Measurements from ENCODE around the gene GLTPD2. TPM values are rescaled to one million over a fixed set of nuclear protein-coding genes. Genes with fewer than 3 reads are reported as not detected.

Gene GLTPD2
- total RNA-seq, 1 experiment from 2014 or later, result 15.6 TPM

GRCh38 chr17:4766201-4766600 is 22.6 kb upstream of the GLTPD2 start:
- no peaks in the 10 kb centered on the region for H3K36me3 ChIP-seq (ENCODE audit: control insufficient read depth, insufficient read depth, low read length)
- intact Hi-C loops (cut with micrococcal nuclease; ENCODE audit: unreplicated experiment), result no loop called here
- Mint-ChIP-seq H3K27me3 (ENCODE audit: insufficient read depth, unreplicated experiment) (no peaks in the 10 kb centered on the region), H3K4me3 (ENCODE audit: unreplicated experiment) (no peak overlapping the region), H3K36me3 (ENCODE audit: insufficient read depth, unreplicated experiment) (no peaks in the 10 kb centered on the region), H3K27ac (ENCODE audit: unreplicated experiment) (no peak overlapping the region), H3K4me1 (ENCODE audit: low read depth, unreplicated experiment) (no peaks in the 10 kb centered on the region), H3K9me3 (ENCODE audit: unreplicated experiment) (no peaks in the 10 kb centered on the region)
- no peaks in the 10 kb centered on the region for H3K27me3 ChIP-seq (replicated peaks; ENCODE audit: control insufficient read depth, insufficient read depth, low read length)
- H3K4me1 ChIP-seq, result peaks cover 2% of the 10 kb centered on the region
- ChIA-PET POLR2A (no interaction called here), CTCF (no interaction called here)
- DNase-seq, result no peak
- TF ChIP-seq CTCF (IDR thresholded peaks at IDR 0.05; ENCODE audit: insufficient read depth in 1 of 2, low read depth in 1 of 2, low read length in 1 of 2, severe bottlenecking in 1 of 2, unreplicated experiment in 1 of 2), result no peak
- BruUV-seq (replicated peaks), result no TSS peak
- no peak overlapping the region for H3K4me3 ChIP-seq (ENCODE audit: low read depth, low read length)
- H3K9me3 ChIP-seq, result no peaks in the 10 kb centered on the region

GRCh38 chr17:4766723-4767122 is 22.0 kb upstream of the GLTPD2 start:
- H3K4me3 Mint-ChIP-seq (ENCODE audit: unreplicated experiment), result no peak overlapping the region
- CTCF ChIA-PET, result no interaction called here
- BruUV-seq (replicated peaks), result no TSS peak
- H3K9me3 Mint-ChIP-seq (ENCODE audit: unreplicated experiment), result no peaks in the 10 kb centered on the region
- TF ChIP-seq CTCF (IDR thresholded peaks at IDR 0.05; ENCODE audit: insufficient read depth in 1 of 2, low read depth in 1 of 2, low read length in 1 of 2, severe bottlenecking in 1 of 2, unreplicated experiment in 1 of 2), result no peak
- H3K36me3 Mint-ChIP-seq (ENCODE audit: insufficient read depth, unreplicated experiment), result no peaks in the 10 kb centered on the region
- intact Hi-C loops (cut with micrococcal nuclease; ENCODE audit: unreplicated experiment), result no loop called here
- no peak for DNase-seq
- no peaks in the 10 kb centered on the region for H3K36me3 ChIP-seq (ENCODE audit: control insufficient read depth, insufficient read depth, low read length)
- peaks cover 3% of the 10 kb centered on the region for H3K4me1 Mint-ChIP-seq (ENCODE audit: low read depth, unreplicated experiment)
- H3K27me3 Mint-ChIP-seq (ENCODE audit: insufficient read depth, unreplicated experiment), result no peaks in the 10 kb centered on the region
- no peak overlapping the region for H3K4me3 ChIP-seq (ENCODE audit: low read depth, low read length)
- H3K27ac Mint-ChIP-seq (ENCODE audit: unreplicated experiment), result no peak overlapping the region
- no peaks in the 10 kb centered on the region for H3K27me3 ChIP-seq (replicated peaks; ENCODE audit: control insufficient read depth, insufficient read depth, low read length)
- POLR2A ChIA-PET, result no interaction called here
- H3K9me3 ChIP-seq, result no peaks in the 10 kb centered on the region
- peaks cover 6% of the 10 kb centered on the region for H3K4me1 ChIP-seq

- peaks cover 10% of the 10 kb centered on the region for H3K4me1 Mint-ChIP-seq (ENCODE audit: low read depth, unreplicated experiment)
- POLR2A ChIA-PET, result no interaction called here
Measured at GRCh38 chr17:4768298-4768697, 20.5 kb upstream of the GLTPD2 start.

More at GRCh38 chr17:4768298-4768697, 20.5 kb upstream of the GLTPD2 start:
- Mint-ChIP-seq H3K9me3 (ENCODE audit: unreplicated experiment) (no peaks in the 10 kb centered on the region), H3K27ac (ENCODE audit: unreplicated experiment) (no peak overlapping the region), H3K36me3 (ENCODE audit: insufficient read depth, unreplicated experiment) (no peaks in the 10 kb centered on the region), H3K4me3 (ENCODE audit: unreplicated experiment) (no peak overlapping the region), H3K27me3 (ENCODE audit: insufficient read depth, unreplicated experiment) (no peaks in the 10 kb centered on the region)
- TF ChIP-seq CTCF (IDR thresholded peaks at IDR 0.05; ENCODE audit: insufficient read depth in 1 of 2, low read depth in 1 of 2, low read length in 1 of 2, severe bottlenecking in 1 of 2, unreplicated experiment in 1 of 2), result no peak
- no peaks in the 10 kb centered on the region for H3K9me3 ChIP-seq
- H3K4me1 ChIP-seq, result peaks cover 11% of the 10 kb centered on the region
- no TSS peak for BruUV-seq (replicated peaks)
- no peak overlapping the region for H3K4me3 ChIP-seq (ENCODE audit: low read depth, low read length)
- CTCF ChIA-PET, result no interaction called here
- intact Hi-C loops (cut with micrococcal nuclease; ENCODE audit: unreplicated experiment), result no loop called here
- DNase-seq, result no peak
- no peaks in the 10 kb centered on the region for H3K36me3 ChIP-seq (ENCODE audit: control insufficient read depth, insufficient read depth, low read length)
- no peaks in the 10 kb centered on the region for H3K27me3 ChIP-seq (replicated peaks; ENCODE audit: control insufficient read depth, insufficient read depth, low read length)
